WTC11 (cell line): ENCODE measurements around the gene PFKFB3.

Source experiments
- CTCF ChIP-seq: fragments of 200-600 bp; IDR thresholded peaks from 2 replicates; pipeline ENCODE4 v1.8.0; 2022; ENCODE audit warnings: antibody characterized with exemption
- FOXJ3 ChIP-seq: sonication (generic); formaldehyde crosslinking; IDR thresholded peaks from 2 replicates; pipeline ENCODE4 v1.9.0; 2021; ENCODE audit warnings: missing genetic modification reagents, mild to moderate bottlenecking, borderline replicate concordance
- GRHL2 ChIP-seq: fragments of 250-450 bp; sonication (Bioruptor Pico); IDR thresholded peaks from 2 replicates; pipeline ENCODE4 v1.8.0; 2022; ENCODE audit warnings: mild to moderate bottlenecking, moderate library complexity; ENCODE audit not compliant: insufficient replicate concordance, severe bottlenecking
- JUN ChIP-seq: sonication (generic); formaldehyde crosslinking; IDR thresholded peaks from 2 replicates; pipeline ENCODE4 v1.8.0; 2023; ENCODE audit warnings: mild to moderate bottlenecking, missing genetic modification reagents
- NFYB ChIP-seq: sonication (generic); formaldehyde crosslinking; conservative IDR thresholded peaks from 2 replicates; pipeline ENCODE4 v1.8.0; 2022; ENCODE audit warnings: low read depth, missing genetic modification reagents
- SP1 ChIP-seq: sonication (generic); formaldehyde crosslinking; conservative IDR thresholded peaks from 2 replicates; pipeline ENCODE4 v1.8.1; 2022; ENCODE audit warnings: missing genetic modification reagents
- TEAD4 ChIP-seq: sonication (generic); formaldehyde crosslinking; IDR thresholded peaks from 2 replicates; pipeline ENCODE4 v1.8.0; 2022; ENCODE audit warnings: mild to moderate bottlenecking, missing genetic modification reagents
- USF2 ChIP-seq: sonication (generic); formaldehyde crosslinking; IDR thresholded peaks from 2 replicates; pipeline ENCODE4 v1.8.1; 2023; ENCODE audit warnings: mild to moderate bottlenecking, missing genetic modification reagents, moderate library complexity
- ZNF263 ChIP-seq: sonication (generic); formaldehyde crosslinking; IDR thresholded peaks from 2 replicates; pipeline ENCODE4 v1.8.1; 2022; ENCODE audit warnings: low read depth, mild to moderate bottlenecking, moderate library complexity, missing genetic modification reagents
- ZNF317 ChIP-seq: sonication (generic); formaldehyde crosslinking; IDR thresholded peaks from 2 replicates; pipeline ENCODE4 v1.8.1; 2023; ENCODE audit warnings: low read depth, mild to moderate bottlenecking, moderate library complexity, missing genetic modification reagents, borderline replicate concordance
- ZNF416 ChIP-seq: fragments of 250-450 bp; sonication (Bioruptor Pico); IDR thresholded peaks from 2 replicates; pipeline ENCODE4 v1.9.0; 2021; ENCODE audit warnings: mild to moderate bottlenecking, inconsistent platforms
- ZNF425 ChIP-seq: fragments of 250-450 bp; sonication (Bioruptor Pico); conservative IDR thresholded peaks from 2 replicates; pipeline ENCODE4 v1.9.0; 2021; ENCODE audit warnings: mild to moderate bottlenecking
- TF ChIP-seq, protein P1 (sequence below): sonication (generic); formaldehyde crosslinking; IDR thresholded peaks from 2 replicates; pipeline ENCODE4 v1.8.1; 2022; ENCODE audit warnings: mild to moderate bottlenecking, missing genetic modification reagents, moderate library complexity, borderline replicate concordance
- TF ChIP-seq, protein P2 (sequence below): sonication (generic); formaldehyde crosslinking; IDR thresholded peaks from 2 replicates; pipeline ENCODE4 v1.8.1; 2023; ENCODE audit warnings: mild to moderate bottlenecking, moderate library complexity, missing genetic modification reagents

DNA sequence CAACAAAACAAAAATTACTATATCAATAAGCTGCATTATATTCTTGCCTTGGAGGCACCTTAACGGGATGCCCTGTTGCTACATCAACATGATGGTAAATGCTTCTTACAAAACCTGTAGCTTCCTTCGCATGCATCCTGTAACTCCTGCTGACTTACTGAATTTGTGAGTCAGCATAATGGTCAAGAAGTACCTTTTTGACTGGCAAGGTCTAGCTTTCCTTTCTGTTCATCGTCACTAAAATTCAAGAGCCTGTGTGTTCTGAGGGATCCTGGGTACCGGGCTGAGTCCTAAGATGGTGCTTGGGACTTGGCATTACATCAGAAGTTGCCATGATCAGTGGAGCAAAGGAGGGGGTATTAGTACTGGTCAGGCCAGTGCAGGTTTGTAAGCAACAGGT lies 4.9 kb downstream of the PFKFB3 start:
- TF ChIP-seq GRHL2 (CRISPR knock-in tag) (no peak), CTCF (no peak), USF2 (CRISPR knock-in tag) (no peak), ZNF425 (CRISPR knock-in tag) (no peak), JUN (no peak), ZNF317 (no peak), NFYB (CRISPR knock-in tag) (no peak), ZNF263 (CRISPR knock-in tag) (no peak), FOXJ3 (CRISPR knock-in tag) (no peak), ZNF416 (CRISPR knock-in tag) (no peak), SP1 (CRISPR knock-in tag) (no peak), TEAD4 (CRISPR knock-in tag) (no peak)
- TF ChIP-seq, protein P1, sequence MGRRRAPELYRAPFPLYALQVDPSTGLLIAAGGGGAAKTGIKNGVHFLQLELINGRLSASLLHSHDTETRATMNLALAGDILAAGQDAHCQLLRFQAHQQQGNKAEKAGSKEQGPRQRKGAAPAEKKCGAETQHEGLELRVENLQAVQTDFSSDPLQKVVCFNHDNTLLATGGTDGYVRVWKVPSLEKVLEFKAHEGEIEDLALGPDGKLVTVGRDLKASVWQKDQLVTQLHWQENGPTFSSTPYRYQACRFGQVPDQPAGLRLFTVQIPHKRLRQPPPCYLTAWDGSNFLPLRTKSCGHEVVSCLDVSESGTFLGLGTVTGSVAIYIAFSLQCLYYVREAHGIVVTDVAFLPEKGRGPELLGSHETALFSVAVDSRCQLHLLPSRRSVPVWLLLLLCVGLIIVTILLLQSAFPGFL (CRISPR knock-in tag) = no peak
- TF ChIP-seq, protein P2, sequence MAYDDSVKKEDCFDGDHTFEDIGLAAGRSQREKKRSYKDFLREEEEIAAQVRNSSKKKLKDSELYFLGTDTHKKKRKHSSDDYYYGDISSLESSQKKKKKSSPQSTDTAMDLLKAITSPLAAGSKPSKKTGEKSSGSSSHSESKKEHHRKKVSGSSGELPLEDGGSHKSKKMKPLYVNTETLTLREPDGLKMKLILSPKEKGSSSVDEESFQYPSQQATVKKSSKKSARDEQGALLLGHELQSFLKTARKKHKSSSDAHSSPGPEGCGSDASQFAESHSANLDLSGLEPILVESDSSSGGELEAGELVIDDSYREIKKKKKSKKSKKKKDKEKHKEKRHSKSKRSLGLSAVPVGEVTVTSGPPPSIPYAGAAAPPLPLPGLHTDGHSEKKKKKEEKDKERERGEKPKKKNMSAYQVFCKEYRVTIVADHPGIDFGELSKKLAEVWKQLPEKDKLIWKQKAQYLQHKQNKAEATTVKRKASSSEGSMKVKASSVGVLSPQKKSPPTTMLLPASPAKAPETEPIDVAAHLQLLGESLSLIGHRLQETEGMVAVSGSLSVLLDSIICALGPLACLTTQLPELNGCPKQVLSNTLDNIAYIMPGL (CRISPR knock-in tag) = no peak
